Sigmoid colon (tissue), 7 donors: ENCODE results near the gene EVA1B. TPM values are rescaled to one million over a fixed set of nuclear protein-coding genes. Genes with fewer than 3 reads are reported as not detected.

Source experiments
- DNase-seq: peaks from one replicate; pipeline ENCODE4 v3.0.0-alpha.2; 2019
- H3K27ac ChIP-seq, 4 donors: fragments of 200-600 bp; sonication (generic); one replicate each; pipeline ENCODE4 v1.5.1; 2016 to 2019; ENCODE audit warnings: mild to moderate bottlenecking in 1 of 4
- H3K27me3 ChIP-seq, 3 donors: fragments of 200-600 bp; sonication (generic); one replicate each; pipeline ENCODE4 v1.5.1; 2019; ENCODE audit warnings: mild to moderate bottlenecking in 1 of 3
- H3K36me3 ChIP-seq, 4 donors: fragments of 200-600 bp; sonication (generic); one replicate each; pipeline ENCODE4 v1.5.1; 2016 to 2019
- H3K4me1 ChIP-seq, 4 donors: fragments of 200-600 bp; sonication (generic); one replicate each; pipeline ENCODE4 v1.5.1; 2017 to 2019
- H3K4me3 ChIP-seq, 4 donors: fragments of 200-600 bp; sonication (generic); one replicate each; pipeline ENCODE4 v1.5.1; 2017 to 2019; ENCODE audit warnings: mild to moderate bottlenecking in 2 of 4, moderate library complexity in 1 of 4
- H3K9me3 ChIP-seq, 4 donors: fragments of 200-600 bp in 3 of 4; sonication (generic) in 3 of 4; one replicate each; pipeline versions ENCODE4 v1.5.1 to v1.6.1; 2013 to 2019
- EP300 ChIP-seq, 4 donors: sonication (generic); formaldehyde crosslinking; IDR thresholded peaks; one replicate each; pipeline ENCODE4 v1.6.1; 2017; ENCODE audit warnings: antibody characterized with exemption in 4 of 4
- POLR2A ChIP-seq, 2 donors: fragments of 450-650 bp; IDR thresholded peaks; one replicate each; pipeline ENCODE4 v1.6.1; 2016; ENCODE audit warnings: antibody characterized with exemption in 2 of 2, mild to moderate bottlenecking in 2 of 2, moderate library complexity in 2 of 2
- POLR2AphosphoS5 ChIP-seq, 4 donors: sonication (generic); formaldehyde crosslinking; IDR thresholded peaks; one replicate each; pipeline ENCODE4 v1.6.1; 2017; ENCODE audit warnings: antibody characterized with exemption in 4 of 4
- WGBS, 2 donors: extraction: QIAGEN DNeasy Blood & Tissue Kit; methylation state at CpG; one replicate each; pipeline ENCODE4 v1.1.7; 2013; 5-methylcytosine and 5-hydroxymethylcytosine counted together
- intact Hi-C: fragments of 100-400 bp; cut with DNase I; formaldehyde crosslinking; loops from one replicate; pipeline ENCODE4 v1.15.1; 2023
- polyA plus RNA-seq, 3 donors: library from polyadenylated mRNA; stranded (reverse); fragments of 200-250 nt; gene quantifications; one replicate each; pipeline ENCODE4 v1.2.3, GENCODE V29; 2013
- total RNA-seq, 4 donors: library from RNA; depleted of rRNA; stranded (reverse); fragments of >200 nt; gene quantifications; one replicate each; pipeline ENCODE4 v1.1.0, GENCODE V29; 2016
- TF ChIP-seq, protein P1 (sequence below), 4 experiments: fragments of 450-650 bp in 3 of 4; fragments of 200-600 bp in 1 of 4; IDR thresholded peaks; one replicate each; pipeline ENCODE4 v1.5.1; 2016 to 2019; ENCODE audit warnings: antibody characterized with exemption in 4 of 4, mild to moderate bottlenecking in 3 of 4, moderate library complexity in 2 of 4
- donor health status: healthy with polysubstance abuse.
- donor health status: Bipolar disorder and iron deficiency.
- donor health status: healthy.

Gene EVA1B
- total and polyA plus RNA-seq, 7 donors: 5.8 to 102 (median 46.7) TPM

DNA sequence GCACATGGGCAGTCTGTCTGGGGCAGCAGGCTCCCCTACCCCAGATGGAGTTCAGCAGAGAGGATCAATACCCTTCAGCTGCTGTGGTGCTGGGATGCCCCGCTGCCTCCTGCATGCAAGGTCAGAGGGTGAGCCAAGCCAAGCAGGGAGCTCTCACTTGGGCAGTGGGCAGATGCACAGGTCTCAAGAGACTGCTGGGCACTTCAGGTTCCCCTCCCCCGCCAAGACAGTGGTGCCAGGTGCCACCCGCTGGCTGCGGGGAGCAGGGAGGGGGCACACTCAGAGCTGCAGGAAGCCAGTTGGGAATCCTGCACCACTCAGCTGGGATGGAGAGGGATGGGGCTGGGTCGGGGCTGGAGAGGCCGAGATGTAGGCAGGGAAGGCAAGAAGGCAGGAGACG lies 15.8 kb upstream of the EVA1B start:
- intact Hi-C loops: no loop called here
- WGBS, 2 donors: 83 to 88% methylated on average over 7 of the region's 7 CpGs

DNA sequence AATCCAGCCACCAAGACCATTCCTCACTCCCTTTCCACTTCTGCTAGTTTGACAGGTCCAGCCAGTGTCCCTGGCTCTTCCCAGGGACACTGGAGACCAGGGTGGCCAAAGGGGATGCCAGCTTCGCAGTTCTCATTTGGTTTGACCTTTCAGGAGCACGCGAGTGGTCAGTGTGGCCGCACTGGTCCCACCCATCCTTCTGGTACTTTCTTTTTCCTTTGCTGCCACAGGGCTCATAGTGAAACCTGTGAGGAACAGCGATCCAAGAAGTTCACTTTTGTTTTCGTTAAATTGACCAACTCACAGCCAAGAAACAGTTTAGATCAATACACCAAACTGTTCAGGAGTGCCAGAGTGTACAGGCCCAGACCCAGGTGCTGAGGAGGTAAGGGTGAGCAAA lies 14.4 kb upstream of the EVA1B start:
- no peak for DNase-seq
- H3K27me3 ChIP-seq: no peaks in the 10 kb centered on the region
- no peaks in the 10 kb centered on the region for H3K9me3 ChIP-seq
- intact Hi-C loops: no loop called here
- 85 to 87% methylated on average over 6 of the region's 6 CpGs for WGBS, 2 donors
- H3K27ac ChIP-seq: no peak overlapping the region
- no peak overlapping the region for H3K4me3 ChIP-seq
- TF ChIP-seq POLR2A (IDR thresholded peaks at IDR 0.05): no peak
- no peak for TF ChIP-seq EP300 (IDR thresholded peaks at IDR 0.05)
- TF ChIP-seq, protein P1, sequence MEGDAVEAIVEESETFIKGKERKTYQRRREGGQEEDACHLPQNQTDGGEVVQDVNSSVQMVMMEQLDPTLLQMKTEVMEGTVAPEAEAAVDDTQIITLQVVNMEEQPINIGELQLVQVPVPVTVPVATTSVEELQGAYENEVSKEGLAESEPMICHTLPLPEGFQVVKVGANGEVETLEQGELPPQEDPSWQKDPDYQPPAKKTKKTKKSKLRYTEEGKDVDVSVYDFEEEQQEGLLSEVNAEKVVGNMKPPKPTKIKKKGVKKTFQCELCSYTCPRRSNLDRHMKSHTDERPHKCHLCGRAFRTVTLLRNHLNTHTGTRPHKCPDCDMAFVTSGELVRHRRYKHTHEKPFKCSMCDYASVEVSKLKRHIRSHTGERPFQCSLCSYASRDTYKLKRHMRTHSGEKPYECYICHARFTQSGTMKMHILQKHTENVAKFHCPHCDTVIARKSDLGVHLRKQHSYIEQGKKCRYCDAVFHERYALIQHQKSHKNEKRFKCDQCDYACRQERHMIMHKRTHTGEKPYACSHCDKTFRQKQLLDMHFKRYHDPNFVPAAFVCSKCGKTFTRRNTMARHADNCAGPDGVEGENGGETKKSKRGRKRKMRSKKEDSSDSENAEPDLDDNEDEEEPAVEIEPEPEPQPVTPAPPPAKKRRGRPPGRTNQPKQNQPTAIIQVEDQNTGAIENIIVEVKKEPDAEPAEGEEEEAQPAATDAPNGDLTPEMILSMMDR (IDR thresholded peaks at IDR 0.05): no peak
- TF ChIP-seq POLR2AphosphoS5 (IDR thresholded peaks at IDR 0.05): no peak
- H3K4me1 ChIP-seq: peaks cover 0 to under 1% (median 0%) of the 10 kb centered on the region in 4 donors
- peaks cover 0 to 34% (median 11%) of the 10 kb centered on the region in 4 donors for H3K36me3 ChIP-seq

More for the DNA sequence above, 15.8 kb upstream of the EVA1B start:
- H3K27ac ChIP-seq: no peak overlapping the region
- TF ChIP-seq POLR2A (IDR thresholded peaks at IDR 0.05): no peak
- TF ChIP-seq, protein P1 (IDR thresholded peaks at IDR 0.05): no peak
- H3K9me3 ChIP-seq: no peaks in the 10 kb centered on the region
- peaks cover 7 to 45% (median 16%) of the 10 kb centered on the region in 4 donors for H3K36me3 ChIP-seq
- peaks cover 0 to 6% (median 2%) of the 10 kb centered on the region in 4 donors for H3K4me1 ChIP-seq
- H3K27me3 ChIP-seq: no peaks in the 10 kb centered on the region
- H3K4me3 ChIP-seq: no peak overlapping the region
- DNase-seq: no peak

DNA sequence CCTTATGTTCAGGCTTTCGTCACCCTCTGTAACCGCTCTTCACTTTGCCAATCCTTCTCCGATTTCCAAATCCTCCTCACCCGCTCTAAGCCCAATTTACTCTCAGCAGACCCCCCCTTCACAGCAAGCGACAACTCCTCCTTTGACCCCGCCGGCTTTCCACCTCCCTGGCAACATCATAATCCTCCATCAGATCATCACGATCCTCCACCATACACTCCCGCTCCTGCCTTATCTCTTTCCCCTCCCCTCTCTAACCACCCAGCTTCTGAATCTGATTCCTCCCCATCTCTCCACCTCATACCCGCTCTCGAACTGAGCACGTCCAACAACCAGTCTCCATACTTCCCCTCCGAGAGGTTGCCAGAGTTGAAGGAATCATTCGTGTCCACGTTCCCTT lies 7.5 kb upstream of the EVA1B start:
- H3K36me3 ChIP-seq: no peaks in the 10 kb centered on the region
- no peaks in the 10 kb centered on the region for H3K27me3 ChIP-seq
- no peak overlapping the region for H3K4me3 ChIP-seq
- DNase-seq: no peak
- no peak overlapping the region for H3K27ac ChIP-seq
- H3K9me3 ChIP-seq: no peaks in the 10 kb centered on the region
- intact Hi-C loops: no loop called here
- 94 to 95% methylated on average over 15 of the region's 15 CpGs for WGBS, 2 donors
- peaks cover 0 to 5% (median 0%) of the 10 kb centered on the region in 4 donors for H3K4me1 ChIP-seq
- TF ChIP-seq POLR2A (IDR thresholded peaks at IDR 0.05) (no peak), EP300 (IDR thresholded peaks at IDR 0.05) (no peak), POLR2AphosphoS5 (IDR thresholded peaks at IDR 0.05) (no peak)
- TF ChIP-seq, protein P1 (IDR thresholded peaks at IDR 0.05): no peak

DNA sequence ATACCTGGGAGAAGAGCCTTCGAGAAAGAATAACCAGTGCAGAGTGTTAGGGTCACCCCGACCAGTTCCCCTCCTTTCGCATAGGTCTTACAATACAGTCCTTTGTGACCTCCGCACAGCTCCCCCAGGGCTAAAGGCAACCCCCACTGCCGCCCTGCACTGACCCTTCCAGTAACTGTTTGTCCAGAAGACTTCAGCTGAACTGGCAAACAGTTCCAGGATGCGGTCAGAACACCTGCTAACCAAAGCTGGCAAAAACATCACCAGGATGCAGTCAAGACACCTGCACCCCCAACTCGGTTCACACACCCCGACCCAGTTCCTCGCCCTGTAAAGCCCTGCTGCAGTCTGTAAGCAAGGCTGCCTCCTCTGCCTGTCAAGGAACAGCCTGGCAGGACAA lies 6.4 kb upstream of the EVA1B start:
- intact Hi-C loops: no loop called here
- 90 to 92% methylated on average over 9 of the region's 9 CpGs for WGBS, 2 donors
- DNase-seq: no peak
- no peaks in the 10 kb centered on the region for H3K27me3 ChIP-seq
- H3K9me3 ChIP-seq: no peaks in the 10 kb centered on the region
- TF ChIP-seq, protein P1 (IDR thresholded peaks at IDR 0.05): no peak
- TF ChIP-seq POLR2AphosphoS5 (IDR thresholded peaks at IDR 0.05): no peak
- no peak for TF ChIP-seq POLR2A (IDR thresholded peaks at IDR 0.05)
- TF ChIP-seq EP300 (IDR thresholded peaks at IDR 0.05): no peak
- H3K27ac ChIP-seq: no peak overlapping the region
- no peaks in the 10 kb centered on the region for H3K36me3 ChIP-seq
- H3K4me3 ChIP-seq: no peak overlapping the region
- peaks cover 0 to 5% (median 0%) of the 10 kb centered on the region in 4 donors for H3K4me1 ChIP-seq

DNA sequence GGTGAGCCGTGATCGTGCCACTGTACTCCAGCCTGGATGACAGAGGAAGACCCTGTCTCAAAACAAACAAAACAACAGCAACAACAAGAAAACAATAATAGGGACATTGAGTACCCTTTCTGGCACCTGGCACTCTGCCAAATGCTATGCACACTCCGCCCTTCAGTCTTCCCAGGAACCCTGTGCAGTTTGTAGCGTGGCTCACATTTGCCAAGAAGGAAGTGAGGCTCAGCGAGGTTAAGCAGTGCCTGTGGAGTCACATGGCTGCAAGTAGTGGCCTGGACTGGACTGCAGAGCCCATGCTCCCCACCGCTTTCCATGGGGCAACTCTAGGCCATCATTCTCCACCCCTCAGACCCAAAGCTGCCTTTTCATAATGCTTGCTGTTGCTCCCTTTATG lies 5.3 kb upstream of the EVA1B start:
- Histone ChIP-seq H3K4me3 (no peak overlapping the region), H3K27me3 (no peaks in the 10 kb centered on the region), H3K4me1 (peaks cover 0 to 11% (median 9%) of the 10 kb centered on the region in 4 donors), H3K9me3 (no peaks in the 10 kb centered on the region), H3K36me3 (no peaks in the 10 kb centered on the region), H3K27ac (no peak overlapping the region)
- WGBS, 2 donors: 45 to 69% methylated on average over 6 of the region's 6 CpGs
- no peak for DNase-seq
- TF ChIP-seq, protein P1 (IDR thresholded peaks at IDR 0.05): no peak
- TF ChIP-seq POLR2AphosphoS5 (IDR thresholded peaks at IDR 0.05) (no peak), EP300 (IDR thresholded peaks at IDR 0.05) (no peak), POLR2A (IDR thresholded peaks at IDR 0.05) (no peak)
- intact Hi-C loops: no loop called here
